ENCODE measurements around the gene CKB.

DNA sequence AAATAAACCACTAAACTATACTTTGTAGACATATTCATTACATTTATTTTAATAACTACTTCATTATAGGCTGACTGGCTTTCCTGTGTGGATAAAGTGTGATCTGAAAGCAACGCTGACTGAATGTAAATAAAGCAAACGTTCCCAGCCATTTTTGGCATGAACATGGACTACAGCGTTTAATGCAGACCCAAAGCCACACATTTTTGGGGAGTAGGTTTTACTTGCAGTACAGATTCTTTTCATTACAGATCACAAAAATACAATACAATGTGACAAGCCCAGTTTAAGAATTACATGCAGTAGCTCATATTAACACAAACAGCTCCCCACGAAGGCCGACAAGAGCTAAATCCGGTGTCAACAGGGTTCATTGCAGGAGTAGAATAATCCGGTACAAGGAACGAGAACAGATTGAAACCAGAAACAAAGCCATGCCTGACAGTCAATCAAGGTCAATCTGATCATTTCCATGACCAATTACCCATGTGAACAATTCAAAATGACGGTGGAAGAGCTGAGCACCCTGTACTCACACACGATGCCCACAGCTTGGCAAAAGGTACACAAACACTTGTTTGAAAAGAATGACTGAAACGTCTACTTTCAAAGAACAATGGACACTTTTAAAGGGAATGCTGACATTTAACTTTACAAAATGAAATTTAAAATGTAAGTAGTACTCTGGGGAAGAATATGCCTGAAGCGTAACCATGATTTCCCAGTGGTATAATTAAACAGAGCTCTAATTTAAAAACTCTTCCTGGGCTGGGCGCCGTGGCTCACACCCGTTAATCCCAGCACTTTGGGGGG lies 34.5 kb upstream of the CKB start:
- TF ChIP-seq, protein P1, sequence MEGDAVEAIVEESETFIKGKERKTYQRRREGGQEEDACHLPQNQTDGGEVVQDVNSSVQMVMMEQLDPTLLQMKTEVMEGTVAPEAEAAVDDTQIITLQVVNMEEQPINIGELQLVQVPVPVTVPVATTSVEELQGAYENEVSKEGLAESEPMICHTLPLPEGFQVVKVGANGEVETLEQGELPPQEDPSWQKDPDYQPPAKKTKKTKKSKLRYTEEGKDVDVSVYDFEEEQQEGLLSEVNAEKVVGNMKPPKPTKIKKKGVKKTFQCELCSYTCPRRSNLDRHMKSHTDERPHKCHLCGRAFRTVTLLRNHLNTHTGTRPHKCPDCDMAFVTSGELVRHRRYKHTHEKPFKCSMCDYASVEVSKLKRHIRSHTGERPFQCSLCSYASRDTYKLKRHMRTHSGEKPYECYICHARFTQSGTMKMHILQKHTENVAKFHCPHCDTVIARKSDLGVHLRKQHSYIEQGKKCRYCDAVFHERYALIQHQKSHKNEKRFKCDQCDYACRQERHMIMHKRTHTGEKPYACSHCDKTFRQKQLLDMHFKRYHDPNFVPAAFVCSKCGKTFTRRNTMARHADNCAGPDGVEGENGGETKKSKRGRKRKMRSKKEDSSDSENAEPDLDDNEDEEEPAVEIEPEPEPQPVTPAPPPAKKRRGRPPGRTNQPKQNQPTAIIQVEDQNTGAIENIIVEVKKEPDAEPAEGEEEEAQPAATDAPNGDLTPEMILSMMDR (IDR thresholded peaks at IDR 0.05; ENCODE audit: insufficient read depth, low read length, poor library complexity, severe bottlenecking) = no peak
- no peak for TF ChIP-seq EZH2phosphoT487 (conservative IDR thresholded peaks at IDR 0.05; ENCODE audit: low read length)

Measured in SU-DHL-6 (cell line).